NCI-H2196 (cell line): ENCODE measurements around the gene CHAF1A.

Experiments used
- DNase-seq: peaks from one replicate; lab custom pipeline; 2025; ENCODE audit not compliant: unreplicated experiment; lab: John Stamatoyannopoulos, UW

Gene CHAF1A

DNA sequence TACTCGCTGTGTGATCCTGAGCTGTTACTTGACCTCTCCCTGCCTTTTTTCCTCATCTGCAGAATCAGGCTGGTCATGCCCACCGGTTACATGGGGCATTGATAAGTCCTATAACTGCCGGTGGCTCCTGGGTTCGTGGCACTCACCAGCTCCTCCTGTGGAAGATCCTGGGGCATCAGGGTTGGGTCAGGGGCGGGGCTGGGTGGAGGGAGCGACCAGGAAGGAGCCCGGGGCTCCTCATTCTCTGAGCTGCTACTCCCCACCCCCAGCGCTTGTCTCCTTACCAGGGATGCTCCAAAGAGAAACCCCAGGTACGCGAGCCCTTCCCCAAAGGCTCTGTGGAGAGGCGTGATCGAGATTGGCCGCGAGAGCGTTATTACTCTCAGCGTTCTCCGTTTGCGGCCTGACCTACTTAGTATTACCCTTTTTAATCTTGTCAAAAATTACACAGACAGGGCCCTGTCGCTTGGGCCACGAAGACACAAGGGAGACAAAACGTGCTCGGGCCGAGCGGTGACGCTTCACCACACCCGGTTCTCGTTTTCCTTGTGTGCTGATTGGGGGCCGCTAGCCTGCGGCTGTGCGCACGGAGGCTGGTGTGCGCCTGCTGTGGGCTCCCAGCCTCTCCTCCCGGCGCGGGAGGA lies 80.4 kb downstream of the CHAF1A start:
- DNase-seq: no peak

DNA sequence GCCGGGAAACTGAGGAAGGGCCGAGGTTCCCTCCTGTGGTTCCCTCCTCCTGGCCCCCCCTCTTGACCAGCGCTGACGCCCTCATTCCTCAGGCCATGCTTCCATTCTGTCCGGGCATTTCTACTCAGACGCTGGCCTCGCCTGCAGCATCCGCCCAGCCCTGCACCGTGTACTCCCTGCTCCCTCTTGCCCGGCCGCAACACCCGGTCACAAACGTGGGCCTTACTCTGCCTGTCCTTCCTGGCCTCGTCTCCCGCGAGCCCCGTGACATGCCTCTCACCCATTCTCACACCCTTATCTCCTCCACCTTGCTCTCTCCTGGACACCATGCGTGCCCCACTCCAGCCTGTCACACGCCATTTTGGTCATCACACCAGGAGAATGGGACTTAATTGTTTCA lies 80.9 kb downstream of the CHAF1A start:
- no peak for DNase-seq

DNA sequence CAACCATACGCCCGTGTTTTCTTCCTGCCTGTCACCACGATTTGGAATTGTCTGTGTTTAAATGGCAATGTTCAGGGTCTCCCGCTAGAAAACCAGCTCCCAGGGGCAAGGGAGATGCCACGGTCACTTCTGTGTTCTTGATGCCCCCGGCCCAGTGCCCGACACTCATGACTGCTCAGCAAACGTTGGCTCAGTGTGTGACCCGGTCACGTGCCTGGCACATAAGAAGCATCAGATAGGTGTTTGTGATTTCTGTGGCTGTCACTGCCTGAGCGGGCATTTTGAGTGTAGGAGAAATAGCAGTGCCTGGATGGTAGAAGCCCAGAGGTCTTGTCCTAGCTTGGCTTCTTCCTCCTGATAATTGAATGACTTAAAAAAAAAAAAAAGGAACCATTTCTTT lies 85.1 kb downstream of the CHAF1A start:
- no peak for DNase-seq

DNA sequence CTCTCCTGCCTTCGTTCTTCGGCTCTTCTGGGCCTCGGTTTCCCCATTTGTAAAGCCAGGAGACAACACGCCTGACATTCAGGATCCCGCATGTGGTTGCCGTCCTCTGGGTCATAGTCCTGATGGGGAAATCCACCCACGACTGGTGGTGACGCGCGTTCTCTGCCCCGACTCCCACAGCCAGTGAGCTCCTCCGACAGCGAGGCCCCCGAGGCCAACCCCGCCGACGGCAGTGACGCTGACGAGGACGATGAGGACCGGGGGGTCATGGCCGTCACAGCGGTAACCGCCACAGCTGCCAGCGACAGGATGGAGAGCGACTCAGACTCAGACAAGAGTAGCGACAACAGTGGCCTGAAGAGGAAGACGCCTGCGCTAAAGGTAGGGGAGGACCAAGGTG lies 86.1 kb downstream of the CHAF1A start:
- DNase-seq: no peak

DNA sequence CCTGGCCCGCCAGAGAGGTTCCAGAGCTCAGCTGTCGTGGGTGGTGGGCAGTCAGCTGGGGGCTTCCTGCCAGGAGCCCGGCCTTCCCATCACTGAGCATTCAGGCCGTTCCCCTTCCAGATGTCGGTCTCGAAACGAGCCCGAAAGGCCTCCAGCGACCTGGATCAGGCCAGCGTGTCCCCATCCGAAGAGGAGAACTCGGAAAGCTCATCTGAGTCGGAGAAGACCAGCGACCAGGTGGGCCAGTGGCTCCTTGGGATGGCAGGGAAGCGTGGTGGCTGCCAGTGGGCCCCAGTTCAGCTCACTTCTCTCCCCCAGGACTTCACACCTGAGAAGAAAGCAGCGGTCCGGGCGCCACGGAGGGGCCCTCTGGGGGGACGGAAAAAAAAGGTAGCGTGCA lies 89.0 kb downstream of the CHAF1A start:
- DNase-seq: no peak

DNA sequence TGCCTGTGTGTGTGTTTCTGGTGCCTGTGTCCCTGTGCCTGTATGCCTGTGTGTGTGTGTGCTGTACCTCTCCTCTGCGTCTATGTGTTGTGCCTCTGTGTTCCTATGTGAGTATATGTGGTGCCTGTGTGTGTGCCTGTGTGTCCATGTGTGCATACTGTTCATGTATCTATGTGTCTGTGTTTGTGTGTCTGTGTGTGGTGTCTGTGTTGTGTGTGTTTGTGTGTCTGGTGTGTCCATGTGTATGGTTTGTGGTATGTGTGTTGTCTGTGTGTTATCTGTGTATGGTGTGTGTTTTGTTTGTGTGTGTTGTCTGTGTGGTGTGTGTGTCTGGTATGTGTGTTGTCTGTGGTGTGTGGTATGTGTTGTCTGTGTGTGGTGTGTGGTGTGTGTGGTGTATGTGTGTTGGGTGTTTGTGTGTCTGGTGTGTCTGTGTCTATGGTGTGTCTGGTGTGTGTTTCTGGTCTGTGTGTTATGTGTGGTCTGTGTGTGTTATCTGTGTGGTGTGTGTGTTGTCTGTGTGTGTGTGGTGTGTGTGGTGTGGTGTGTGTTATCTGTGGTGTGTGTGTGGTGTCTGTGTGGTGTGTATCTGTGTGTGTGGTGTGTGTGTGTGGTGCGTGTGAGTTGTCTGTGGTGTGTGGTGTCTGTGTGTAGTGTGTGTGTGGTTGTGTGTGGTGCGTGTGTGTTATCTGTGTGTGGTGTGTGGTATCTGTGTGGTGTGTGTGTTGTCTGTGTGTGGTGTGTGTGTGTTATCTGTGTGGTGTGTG lies 90.1 kb downstream of the CHAF1A start:
- no peak for DNase-seq
